ENCODE data around the gene CMTM5. TPM values are rescaled to one million over a fixed set of nuclear protein-coding genes. Genes with fewer than 3 reads are reported as not detected.
"Not testable (repeated sequence)": the region's sequence is repeated elsewhere in the genome, so short reads cannot be mapped to it uniquely, and the experiment has no call there.

CMTM5 gene
- total and polyA plus RNA-seq, 8 donors = 0.71 to 4.1 (median 2.7) TPM

- Histone ChIP-seq H3K27ac (no peak overlapping the region), H3K27me3 (peaks cover 0 to 14% of the 10 kb centered on the region in 2 donors), H3K4me3 (no peak overlapping the region), H3K4me1 (no peaks in the 10 kb centered on the region), H3K9me3 (no peaks in the 10 kb centered on the region), H3K36me3 (no peaks in the 10 kb centered on the region)
- ATAC-seq = no peak
- peak in 1 of 4 donors; percentile 49 for DNase-seq
- intact Hi-C loops (cut with DNase I) = no loop called here
- TF ChIP-seq CTCF (IDR thresholded peaks at IDR 0.05) = no peak
Measured at GRCh38 chr14:23398348-23398747, 21.5 kb downstream of the CMTM5 start.

GRCh38 chr14:23399136-23399535, 22.3 kb downstream of the CMTM5 start:
- no peak for ATAC-seq
- Histone ChIP-seq H3K27ac (no peak overlapping the region), H3K36me3 (no peaks in the 10 kb centered on the region), H3K4me3 (no peak overlapping the region), H3K27me3 (peaks cover 0 to 15% of the 10 kb centered on the region in 2 donors), H3K9me3 (no peaks in the 10 kb centered on the region), H3K4me1 (no peaks in the 10 kb centered on the region)
- intact Hi-C loops (cut with DNase I) = no loop called here
- TF ChIP-seq CTCF (IDR thresholded peaks at IDR 0.05) = no peak
- no peak for DNase-seq

GRCh38 chr14:23399591-23399990, 22.7 kb downstream of the CMTM5 start:
- peak in 1 of 4 donors; percentile 32 for DNase-seq

GRCh38 chr14:23400496-23401149, 23.8 kb downstream of the CMTM5 start:
- H3K9me3 ChIP-seq; intact Hi-C loops (cut with DNase I); H3K27ac ChIP-seq; H3K4me3 ChIP-seq; H3K4me1 ChIP-seq; H3K36me3 ChIP-seq; ATAC-seq: not testable (repeated sequence)
- peak in 1 of 4 donors; percentile 43 for DNase-seq
- peaks cover 0 to 20% of the 10 kb centered on the region in 2 donors for H3K27me3 ChIP-seq

More at GRCh38 chr14:23399591-23399990, 22.7 kb downstream of the CMTM5 start:
- Histone ChIP-seq H3K36me3 (no peaks in the 10 kb centered on the region), H3K27me3 (peaks cover 0 to 15% of the 10 kb centered on the region in 2 donors), H3K4me1 (no peaks in the 10 kb centered on the region), H3K9me3 (no peaks in the 10 kb centered on the region), H3K27ac (no peak overlapping the region), H3K4me3 (no peak overlapping the region)
- no peak for ATAC-seq
- no peak for TF ChIP-seq CTCF (IDR thresholded peaks at IDR 0.05)
- intact Hi-C loops (cut with DNase I) = no loop called here

- H3K4me1 ChIP-seq = no peaks in the 10 kb centered on the region
- ATAC-seq = no peak
- H3K4me3 ChIP-seq = no peak overlapping the region
- no peaks in the 10 kb centered on the region for H3K36me3 ChIP-seq
- H3K27ac ChIP-seq = no peak overlapping the region
- H3K27me3 ChIP-seq = peaks cover 0 to 25% of the 10 kb centered on the region in 2 donors
- no peaks in the 10 kb centered on the region for H3K9me3 ChIP-seq
- TF ChIP-seq CTCF (IDR thresholded peaks at IDR 0.05) = no peak
- intact Hi-C loops (cut with DNase I) = no loop called here
- peak in 1 of 4 donors; percentile 23 for DNase-seq
Measured at GRCh38 chr14:23401291-23401690, 24.4 kb downstream of the CMTM5 start.

Measured in left lung (tissue), 10 donors.